HEK293T (cell line): ENCODE data around the gene NDUFA3.

Experiments used
- ARNT ChIP-seq: fragments of 450-650 bp; IDR thresholded peaks from 2 replicates; pipeline ENCODE4 v1.6.1; 2017; ENCODE audit warnings: mild to moderate bottlenecking
- BHLHE40 ChIP-seq: fragments of 450-650 bp; IDR thresholded peaks from 2 replicates; pipeline ENCODE4 v1.6.1; 2016; ENCODE audit warnings: mild to moderate bottlenecking, moderate library complexity, borderline replicate concordance
- ELF4 ChIP-seq: fragments of 450-650 bp; IDR thresholded peaks from 2 replicates; pipeline ENCODE4 v1.6.1; 2017; ENCODE audit warnings: antibody characterized with exemption
- LEF1 ChIP-seq: fragments of 450-650 bp; IDR thresholded peaks from 2 replicates; pipeline ENCODE4 v1.6.1; 2017; ENCODE audit warnings: mild to moderate bottlenecking, borderline replicate concordance

- TF ChIP-seq ELF4, result no peak
- no peak for TF ChIP-seq BHLHE40
- TF ChIP-seq LEF1, result no peak
- no peak for TF ChIP-seq ARNT
Measured at GRCh38 chr19:54142166-54142780, 39.6 kb downstream of the NDUFA3 start.
